Measurements from ENCODE around the gene MYOC. TPM values are rescaled to one million over a fixed set of nuclear protein-coding genes. Genes with fewer than 3 reads are reported as not detected.
"Not testable (repeated sequence)": the region's sequence is repeated elsewhere in the genome, so short reads cannot be mapped to it uniquely, and the experiment has no call there.

MYOC gene
- total RNA-seq, 1 donor from 2014 or later, result not detected

- Mint-ChIP-seq H3K4me1 (peaks cover 4% of the 10 kb centered on the region), H3K27ac (no peak overlapping the region), H3K27me3 (ENCODE audit: insufficient read depth, low read depth) (peaks cover 1% of the 10 kb centered on the region), H3K9me3 (peaks cover 4% of the 10 kb centered on the region), H3K4me3 (no peak overlapping the region), H3K36me3 (no peaks in the 10 kb centered on the region)
- Histone ChIP-seq H3K4me1 (no peaks in the 10 kb centered on the region), H3K27ac (no peak overlapping the region), H3K9ac (no peak overlapping the region), H3K79me2 (ENCODE audit: low read depth) (no peaks in the 10 kb centered on the region), H3K27me3 (no peaks in the 10 kb centered on the region), H3K9me3 (ENCODE audit: low read depth) (no peaks in the 10 kb centered on the region), H3K4me2 (no peak overlapping the region), H4K20me1 (ENCODE audit: low read depth) (no peaks in the 10 kb centered on the region), H3K4me3 (no peak overlapping the region), H3F3A (ENCODE audit: low read depth) (no peaks in the 10 kb centered on the region), H3K36me3 (no peaks in the 10 kb centered on the region), H2AFZ (replicated peaks) (no peak overlapping the region)
- no peak for TF ChIP-seq EZH2 (IDR thresholded peaks at IDR 0.05)
- TF ChIP-seq EZH2phosphoT487 (IDR thresholded peaks at IDR 0.05), result no peak
- TF ChIP-seq CTCF (IDR thresholded peaks at IDR 0.05), result no peak
- DNase-seq (ENCODE audit: low spot score), result no peak
Observed at GRCh38 chr1:171623651-171624331, 28.7 kb downstream of the MYOC start.

- H3K4me3 ChIP-seq, result no peak within 1 kb of the TSS
- no peak within 1 kb of the TSS for H3K4me2 ChIP-seq
- Mint-ChIP-seq H3K4me1 (peaks cover 5% of the 10 kb centered on the region), H3K27me3 (ENCODE audit: insufficient read depth, low read depth) (peaks cover 4% of the 10 kb centered on the region), H3K9me3 (peaks cover 4% of the 10 kb centered on the region), H3K27ac (no peak within 1 kb of the TSS), H3K4me3 (no peak within 1 kb of the TSS), H3K36me3 (no peaks in the 10 kb centered on the region)
- TF ChIP-seq CTCF (IDR thresholded peaks at IDR 0.05) (no peak), EZH2phosphoT487 (IDR thresholded peaks at IDR 0.05) (no peak), EZH2 (IDR thresholded peaks at IDR 0.05) (no peak)
- H3K9me3 ChIP-seq (ENCODE audit: low read depth), result no peaks in the 10 kb centered on the region
- no peaks in the 10 kb centered on the region for H3F3A ChIP-seq (ENCODE audit: low read depth)
- H3K27me3 ChIP-seq, result no peaks in the 10 kb centered on the region
- H3K9ac ChIP-seq, result no peak within 1 kb of the TSS
- no peak within 1 kb of the TSS for H3K27ac ChIP-seq
- H3K36me3 ChIP-seq, result no peaks in the 10 kb centered on the region
- no peak within 1 kb of the TSS for H2AFZ ChIP-seq (replicated peaks)
- no peaks in the 10 kb centered on the region for H3K4me1 ChIP-seq
- no peak for DNase-seq (ENCODE audit: low spot score)
- no peaks in the 10 kb centered on the region for H4K20me1 ChIP-seq (ENCODE audit: low read depth)
- no peaks in the 10 kb centered on the region for H3K79me2 ChIP-seq (ENCODE audit: low read depth)
Observed at GRCh38 chr1:171622152-171622462, 30.4 kb downstream of the MYOC start, which contains the start of gene MYOCOS. Gene MYOCOS (plus strand): TSS chr1:171622243. CDS start chr1:171623884, 1,641 bp downstream.

GRCh38 chr1:171616586-171616985 is 35.9 kb downstream of the MYOC start:
- H3K9me3 ChIP-seq (ENCODE audit: low read depth), result no peaks in the 10 kb centered on the region
- no peak overlapping the region for H3K9ac ChIP-seq
- no peaks in the 10 kb centered on the region for H3K36me3 Mint-ChIP-seq
- H3K4me3 ChIP-seq, result no peak overlapping the region
- no peak overlapping the region for H3K27ac ChIP-seq
- peaks cover 8% of the 10 kb centered on the region for H3K27me3 Mint-ChIP-seq (ENCODE audit: insufficient read depth, low read depth)
- H2AFZ ChIP-seq (replicated peaks), result no peak overlapping the region
- H3K27ac Mint-ChIP-seq, result no peak overlapping the region
- no peaks in the 10 kb centered on the region for H3K4me1 ChIP-seq
- no peaks in the 10 kb centered on the region for H3F3A ChIP-seq (ENCODE audit: low read depth)
- H3K4me2 ChIP-seq, result no peak overlapping the region
- H3K4me3 Mint-ChIP-seq, result no peak overlapping the region
- H3K79me2 ChIP-seq (ENCODE audit: low read depth), result no peaks in the 10 kb centered on the region
- no peaks in the 10 kb centered on the region for H3K27me3 ChIP-seq
- H3K4me1 Mint-ChIP-seq, result peaks cover 2% of the 10 kb centered on the region
- no peaks in the 10 kb centered on the region for H4K20me1 ChIP-seq (ENCODE audit: low read depth)
- no peaks in the 10 kb centered on the region for H3K9me3 Mint-ChIP-seq
- DNase-seq (ENCODE audit: low spot score), result no peak
- no peaks in the 10 kb centered on the region for H3K36me3 ChIP-seq
- TF ChIP-seq EZH2 (IDR thresholded peaks at IDR 0.05), result no peak

- H4K20me1 ChIP-seq (ENCODE audit: low read depth); H3K79me2 ChIP-seq (ENCODE audit: low read depth); H3K27ac Mint-ChIP-seq; H2AFZ ChIP-seq (replicated peaks); H3K27me3 ChIP-seq; H3K4me3 ChIP-seq; H3K4me3 Mint-ChIP-seq; H3K27ac ChIP-seq; H3K9ac ChIP-seq; H3K36me3 ChIP-seq; H3K4me2 ChIP-seq; H3F3A ChIP-seq (ENCODE audit: low read depth); H3K9me3 Mint-ChIP-seq; H3K4me1 Mint-ChIP-seq; H3K36me3 Mint-ChIP-seq; H3K9me3 ChIP-seq (ENCODE audit: low read depth); H3K27me3 Mint-ChIP-seq (ENCODE audit: insufficient read depth, low read depth); H3K4me1 ChIP-seq; DNase-seq (ENCODE audit: low spot score): not testable (repeated sequence)
Observed at GRCh38 chr1:171615122-171615906, 37.2 kb downstream of the MYOC start.
